ENCODE results near the gene COL4A1. TPM values are rescaled to one million over a fixed set of nuclear protein-coding genes. Genes with fewer than 3 reads are reported as not detected.

COL4A1 gene
- total RNA-seq, 2 experiments from 2014 or later, result not detected

DNA sequence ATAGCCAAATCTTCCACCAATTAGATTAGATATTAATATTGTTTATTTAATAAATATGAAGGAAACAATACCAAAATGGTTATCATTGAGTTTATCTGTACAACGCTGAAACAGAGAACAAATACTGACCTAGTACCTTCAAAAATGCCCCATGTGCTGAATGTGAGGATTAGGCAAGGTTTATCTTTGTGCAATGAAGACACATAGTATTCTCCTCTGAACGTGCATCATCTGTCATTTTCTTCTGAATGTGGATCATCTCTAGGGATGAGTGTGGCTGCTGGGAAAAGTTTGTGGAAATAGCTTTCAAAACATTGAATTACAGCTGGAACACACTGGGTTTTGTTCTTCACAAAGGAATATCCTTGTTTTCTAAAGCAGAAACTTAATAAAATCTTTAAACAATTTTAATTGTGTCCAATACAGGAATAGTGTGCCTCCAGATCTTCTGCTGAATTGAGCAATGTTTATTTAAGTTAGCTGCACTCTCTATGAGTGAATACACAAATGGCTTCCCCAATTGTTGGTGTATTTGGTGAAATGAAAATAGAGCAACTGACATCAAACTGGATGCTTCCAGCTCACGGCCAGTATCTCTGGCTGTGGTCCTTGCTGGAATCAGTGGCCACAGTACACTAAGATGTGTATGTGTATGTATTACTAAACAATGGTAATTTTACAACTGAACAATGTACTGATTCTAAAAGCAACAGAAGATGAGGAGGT lies 6.7 kb downstream of the COL4A1 start:
- CTCF ChIA-PET, result no interaction called here
- intact Hi-C loops (cut with micrococcal nuclease), result loop anchor here (10.0 kb wide), 1 partner anchor 115 kb away; no protein-coding TSS in a partner anchor
- Mint-ChIP-seq H3K36me3 (no peaks in the 10 kb centered on the region), H3K27ac (no peak overlapping the region), H3K9me3 (no peaks in the 10 kb centered on the region), H3K4me1 (ENCODE audit: low read depth) (peaks cover 8% of the 10 kb centered on the region), H3K4me3 (no peak overlapping the region), H3K27me3 (peaks cover 54% of the 10 kb centered on the region)
- POLR2A ChIA-PET, result no interaction called here
- DNase-seq, result no peak

- intact Hi-C loops (cut with micrococcal nuclease), result no loop called here
- Mint-ChIP-seq H3K36me3 (no peaks in the 10 kb centered on the region), H3K4me1 (ENCODE audit: low read depth) (peaks cover 8% of the 10 kb centered on the region), H3K27ac (no peak overlapping the region), H3K4me3 (no peak overlapping the region), H3K27me3 (peaks cover 52% of the 10 kb centered on the region), H3K9me3 (no peaks in the 10 kb centered on the region)
- DNase-seq, result no peak
- ChIA-PET POLR2A (no interaction called here), CTCF (interaction anchor here (0.8 kb wide), 1 partner anchor 113 kb away, joined by 3 read pairs; no protein-coding TSS in a partner anchor)
Observed at GRCh38 chr13:110299283-110299840, 7.6 kb downstream of the COL4A1 start.

DNA sequence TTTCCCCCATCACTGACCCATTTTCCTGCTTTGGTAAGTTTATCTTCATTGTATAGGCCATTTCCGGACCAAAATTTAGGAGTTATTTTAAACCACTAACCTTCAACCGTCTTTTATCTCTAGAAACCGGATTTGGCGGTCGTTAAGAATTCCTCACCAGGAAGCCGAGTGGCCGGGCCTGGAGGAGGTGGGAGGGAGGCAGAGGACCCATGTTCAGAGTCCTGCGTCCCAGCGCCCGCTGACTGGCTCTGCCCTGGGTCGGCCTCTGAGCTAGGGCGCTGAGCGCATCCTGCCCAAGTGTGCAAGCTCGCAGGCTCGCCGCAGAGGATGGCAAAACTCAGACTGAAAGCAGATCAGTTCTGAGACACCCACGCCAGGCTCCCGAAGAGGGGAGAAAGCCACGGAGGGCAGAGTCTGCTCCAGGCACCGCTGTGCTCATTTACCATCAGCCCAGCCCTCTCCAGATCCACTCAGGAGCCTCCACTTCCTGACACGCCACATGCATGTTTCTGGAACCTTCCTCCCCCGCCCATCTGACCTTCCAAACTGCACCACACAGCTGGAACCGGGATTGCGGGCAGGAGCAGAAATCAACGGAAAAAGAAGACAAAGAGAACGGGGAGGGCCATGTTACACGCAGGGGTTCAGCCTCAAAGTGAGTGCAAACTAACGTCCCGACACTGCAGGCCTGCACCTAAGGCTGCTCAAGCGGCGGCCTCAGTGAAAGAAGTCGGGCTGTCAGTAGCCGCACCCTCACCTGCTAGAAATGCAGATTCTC lies 8.3 kb downstream of the COL4A1 start:
- DNase-seq, result peak; percentile 62
- H3K9me3 Mint-ChIP-seq, result no peaks in the 10 kb centered on the region
- H3K27ac Mint-ChIP-seq, result no peak overlapping the region
- H3K4me1 Mint-ChIP-seq (ENCODE audit: low read depth), result peaks cover 8% of the 10 kb centered on the region
- H3K27me3 Mint-ChIP-seq, result peaks cover 49% of the 10 kb centered on the region
- ChIA-PET CTCF (interaction anchor here (0.8 kb wide), 1 partner anchor 113 kb away, joined by 3 read pairs; no protein-coding TSS in a partner anchor), POLR2A (no interaction called here)
- H3K36me3 Mint-ChIP-seq, result no peaks in the 10 kb centered on the region
- no peak overlapping the region for H3K4me3 Mint-ChIP-seq
- intact Hi-C loops (cut with micrococcal nuclease), result no loop called here

DNA sequence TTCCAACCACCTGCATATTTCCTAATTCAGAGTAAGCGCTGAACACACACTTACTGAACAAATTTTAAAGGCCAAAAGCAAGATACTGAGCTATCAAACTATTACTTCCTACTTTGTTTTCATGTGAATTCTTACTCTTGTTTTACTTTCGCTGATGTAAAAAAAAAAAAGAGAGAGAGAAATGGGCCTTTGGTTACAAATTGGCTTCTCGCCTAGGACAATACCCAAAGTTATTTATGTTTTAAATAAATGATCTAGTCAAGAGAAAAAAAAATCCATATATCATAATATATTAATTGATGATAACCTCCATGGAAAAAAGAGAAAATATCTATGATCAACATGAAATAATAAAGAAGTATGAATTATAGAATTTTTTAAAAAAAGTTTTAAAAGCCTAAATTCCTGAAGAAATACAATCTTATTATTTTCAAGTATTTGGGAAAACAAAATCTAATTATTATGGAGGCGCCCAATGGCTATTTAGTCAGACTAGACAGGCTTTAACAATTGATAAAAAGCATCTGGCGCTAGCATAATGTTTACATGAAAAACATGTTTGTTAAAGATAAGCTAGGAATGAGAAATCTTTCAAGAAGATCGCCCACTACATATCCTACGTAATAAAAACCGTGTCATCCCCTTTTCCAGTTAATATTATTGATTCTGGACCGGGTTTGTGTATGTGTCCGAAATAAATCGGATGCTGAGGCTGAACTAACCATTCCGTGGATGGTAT lies 9.0 kb downstream of the COL4A1 start:
- Mint-ChIP-seq H3K36me3 (no peaks in the 10 kb centered on the region), H3K27me3 (peaks cover 44% of the 10 kb centered on the region), H3K9me3 (no peaks in the 10 kb centered on the region), H3K4me3 (no peak overlapping the region), H3K27ac (no peak overlapping the region), H3K4me1 (ENCODE audit: low read depth) (peaks cover 8% of the 10 kb centered on the region)
- DNase-seq, result no peak
- intact Hi-C loops (cut with micrococcal nuclease), result no loop called here
- ChIA-PET POLR2A (no interaction called here), CTCF (no interaction called here)

DNA sequence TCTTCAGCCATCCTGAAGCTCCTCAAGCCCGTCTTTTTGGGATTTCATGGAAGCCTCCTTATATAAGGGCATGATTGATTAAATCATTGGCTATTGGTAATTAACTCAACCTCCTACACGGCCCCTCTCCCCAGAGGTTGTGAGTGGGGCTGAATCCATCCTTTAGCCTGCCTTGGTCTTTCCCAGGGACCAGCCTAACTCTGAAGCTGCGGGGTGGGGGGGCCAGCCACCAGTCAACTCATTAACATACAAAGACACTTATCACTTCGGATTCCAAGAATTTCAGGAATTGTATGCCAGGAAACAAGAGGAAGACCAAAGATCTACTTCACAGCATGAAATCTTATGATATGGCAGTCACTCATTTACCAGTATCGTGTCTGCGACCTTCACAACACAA lies 9.9 kb downstream of the COL4A1 start:
- ChIA-PET POLR2A (no interaction called here), CTCF (no interaction called here)
- peaks cover 43% of the 10 kb centered on the region for H3K27me3 Mint-ChIP-seq
- DNase-seq, result no peak
- peaks cover 8% of the 10 kb centered on the region for H3K4me1 Mint-ChIP-seq (ENCODE audit: low read depth)
- no peaks in the 10 kb centered on the region for H3K9me3 Mint-ChIP-seq
- no peak overlapping the region for H3K4me3 Mint-ChIP-seq
- H3K27ac Mint-ChIP-seq, result no peak overlapping the region
- intact Hi-C loops (cut with micrococcal nuclease), result no loop called here
- no peaks in the 10 kb centered on the region for H3K36me3 Mint-ChIP-seq

DNA sequence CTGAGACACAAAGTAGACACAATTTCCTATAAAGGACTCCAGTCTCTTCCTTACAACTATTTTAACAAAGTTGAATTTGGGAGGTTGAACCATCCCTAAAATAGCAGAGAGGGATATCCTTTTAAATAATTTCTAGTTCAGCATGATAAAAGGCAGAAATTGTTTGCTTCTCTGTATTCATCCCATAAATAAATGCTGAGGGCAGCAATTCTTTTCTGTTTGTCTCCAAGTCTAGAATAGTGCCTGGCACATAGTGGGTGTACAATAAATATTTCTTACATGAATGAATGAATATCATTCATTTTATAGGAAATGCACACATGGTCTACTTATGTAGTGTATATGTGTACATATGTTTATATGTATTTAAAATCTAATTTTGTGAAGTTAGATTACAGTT lies 12.3 kb downstream of the COL4A1 start:
- no peak for DNase-seq
- CTCF ChIA-PET, result no interaction called here
- Mint-ChIP-seq H3K4me3 (no peak overlapping the region), H3K27ac (no peak overlapping the region), H3K9me3 (no peaks in the 10 kb centered on the region), H3K36me3 (no peaks in the 10 kb centered on the region), H3K27me3 (peaks cover 29% of the 10 kb centered on the region), H3K4me1 (ENCODE audit: low read depth) (peaks cover 8% of the 10 kb centered on the region)
- intact Hi-C loops (cut with micrococcal nuclease), result no loop called here
- POLR2A ChIA-PET, result no interaction called here

DNA sequence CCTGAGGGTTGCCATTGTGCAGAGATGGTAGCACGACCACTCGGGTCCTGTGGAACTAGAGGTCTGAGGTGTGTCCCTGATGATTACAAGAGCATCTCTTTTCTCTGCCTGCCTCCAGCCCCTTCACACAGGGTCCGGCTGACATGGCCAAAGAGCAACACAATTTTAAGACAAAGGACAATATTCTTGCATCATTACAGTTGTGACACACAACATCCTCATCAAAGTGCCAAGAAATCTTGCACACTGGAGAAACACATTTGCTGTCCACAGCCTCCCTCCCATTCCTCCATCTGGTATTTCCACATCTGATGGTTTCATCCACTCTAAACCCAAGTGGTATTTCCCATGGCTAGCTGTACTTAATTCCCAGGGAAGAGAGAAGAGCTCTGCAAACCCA lies 12.8 kb downstream of the COL4A1 start:
- H3K36me3 Mint-ChIP-seq, result no peaks in the 10 kb centered on the region
- H3K4me3 Mint-ChIP-seq, result no peak overlapping the region
- H3K27me3 Mint-ChIP-seq, result peaks cover 26% of the 10 kb centered on the region
- ChIA-PET POLR2A (no interaction called here), CTCF (no interaction called here)
- H3K27ac Mint-ChIP-seq, result no peak overlapping the region
- no peak for DNase-seq
- intact Hi-C loops (cut with micrococcal nuclease), result no loop called here
- no peaks in the 10 kb centered on the region for H3K9me3 Mint-ChIP-seq
- H3K4me1 Mint-ChIP-seq (ENCODE audit: low read depth), result peaks cover 8% of the 10 kb centered on the region

DNA sequence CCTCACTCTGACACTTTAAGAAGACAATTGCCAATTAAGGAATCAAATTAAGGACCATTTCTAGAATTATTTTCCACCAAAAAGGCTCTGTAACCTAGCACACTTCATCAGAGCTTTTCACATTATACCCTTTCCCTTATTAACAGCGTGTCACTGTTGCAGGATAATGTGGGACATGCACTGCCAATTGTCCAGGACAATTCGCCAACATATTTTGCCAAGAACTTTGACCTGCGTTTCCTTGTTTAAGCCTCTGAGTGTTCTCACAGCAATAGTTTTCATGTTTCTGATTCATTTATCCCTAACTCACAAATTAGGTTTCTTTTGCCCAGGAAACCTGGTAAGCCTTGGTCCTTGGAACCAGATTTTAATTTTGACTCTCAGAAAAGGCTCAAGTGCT lies 13.3 kb downstream of the COL4A1 start:
- CTCF ChIA-PET, result no interaction called here

DNA sequence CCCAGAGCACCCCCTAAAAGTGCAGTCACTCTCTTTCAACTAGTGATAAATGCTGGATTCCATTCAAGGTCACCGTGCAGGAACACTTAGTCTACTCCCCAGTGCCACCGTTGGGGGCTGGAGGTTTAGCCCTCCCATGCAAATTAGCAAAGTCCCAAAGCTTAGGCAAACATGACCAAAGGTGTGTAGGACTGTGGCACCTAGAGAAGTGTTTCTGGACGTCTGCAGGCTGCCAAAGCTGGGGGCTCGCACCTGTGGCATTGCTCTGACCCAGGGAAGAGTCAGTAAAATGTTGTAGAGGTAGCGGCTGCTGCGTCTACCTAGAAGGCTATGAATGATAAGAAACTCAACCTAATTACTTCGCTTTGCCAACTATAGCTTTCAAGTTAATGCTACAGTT lies 13.9 kb downstream of the COL4A1 start:
- ChIA-PET CTCF (no interaction called here), POLR2A (no interaction called here)
- Mint-ChIP-seq H3K9me3 (no peaks in the 10 kb centered on the region), H3K4me3 (no peak overlapping the region), H3K4me1 (ENCODE audit: low read depth) (no peaks in the 10 kb centered on the region), H3K27ac (no peak overlapping the region), H3K36me3 (no peaks in the 10 kb centered on the region), H3K27me3 (peaks cover 18% of the 10 kb centered on the region)
- no peak for DNase-seq
- intact Hi-C loops (cut with micrococcal nuclease), result no loop called here

More for the DNA sequence above, 13.3 kb downstream of the COL4A1 start:
- POLR2A ChIA-PET, result no interaction called here
- no peaks in the 10 kb centered on the region for H3K9me3 Mint-ChIP-seq
- intact Hi-C loops (cut with micrococcal nuclease), result no loop called here
- no peak overlapping the region for H3K4me3 Mint-ChIP-seq
- no peaks in the 10 kb centered on the region for H3K36me3 Mint-ChIP-seq
- H3K27ac Mint-ChIP-seq, result no peak overlapping the region
- no peak for DNase-seq
- H3K4me1 Mint-ChIP-seq (ENCODE audit: low read depth), result peaks cover 5% of the 10 kb centered on the region
- H3K27me3 Mint-ChIP-seq, result peaks cover 23% of the 10 kb centered on the region

DNA sequence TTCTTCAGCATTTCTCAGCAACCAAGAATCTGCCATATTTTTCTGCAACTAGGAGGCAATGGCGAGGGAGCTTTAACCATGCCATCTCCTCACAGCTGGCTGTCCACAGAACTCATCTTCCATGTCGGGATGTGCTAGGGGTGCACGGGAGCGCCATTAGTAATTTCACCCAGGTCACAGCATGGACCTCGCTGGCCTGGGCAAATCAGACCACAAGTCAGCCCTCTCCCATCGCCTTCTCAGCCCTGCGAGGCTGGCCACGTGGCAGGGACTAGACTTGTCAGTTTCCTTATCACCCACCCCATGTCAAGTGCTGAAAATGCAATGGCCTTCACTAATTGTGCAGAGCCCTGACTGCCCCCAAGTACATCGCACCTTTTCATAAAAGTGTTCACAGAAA lies 15.7 kb downstream of the COL4A1 start:
- peaks cover 8% of the 10 kb centered on the region for H3K27me3 Mint-ChIP-seq
- intact Hi-C loops (cut with micrococcal nuclease), result no loop called here
- POLR2A ChIA-PET, result no interaction called here
- H3K36me3 Mint-ChIP-seq, result no peaks in the 10 kb centered on the region
- no peaks in the 10 kb centered on the region for H3K4me1 Mint-ChIP-seq (ENCODE audit: low read depth)
- H3K9me3 Mint-ChIP-seq, result no peaks in the 10 kb centered on the region
- H3K4me3 Mint-ChIP-seq, result no peak overlapping the region
- CTCF ChIA-PET, result no interaction called here
- H3K27ac Mint-ChIP-seq, result no peak overlapping the region
- no peak for DNase-seq

GRCh38 chr13:110290826-110291225 lies 16.1 kb downstream of the COL4A1 start:
- intact Hi-C loops (cut with micrococcal nuclease), result no loop called here
- POLR2A ChIA-PET, result no interaction called here
- no peak for DNase-seq

DNA sequence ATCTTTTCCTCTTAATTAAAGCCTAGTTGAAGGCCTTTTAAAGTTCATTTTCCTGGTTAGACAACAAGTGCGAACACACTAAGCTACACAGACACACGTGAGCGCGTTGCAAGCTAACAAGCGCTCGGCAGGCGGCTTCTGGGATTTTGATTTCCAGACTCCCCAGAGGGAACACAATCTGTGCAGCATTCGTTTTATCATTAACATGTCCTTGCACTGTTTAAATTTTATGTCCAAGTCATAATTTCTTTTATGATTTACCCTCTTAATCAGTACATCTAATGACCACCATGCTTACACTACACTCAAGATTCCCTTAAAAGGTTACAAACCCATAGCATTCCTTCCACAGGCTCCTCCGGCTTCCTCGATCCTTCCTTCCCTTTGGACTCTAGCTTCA lies 16.8 kb downstream of the COL4A1 start:
- no peaks in the 10 kb centered on the region for H3K4me1 Mint-ChIP-seq (ENCODE audit: low read depth)

More at GRCh38 chr13:110290826-110291225, 16.1 kb downstream of the COL4A1 start:
- CTCF ChIA-PET, result no interaction called here
- H3K9me3 Mint-ChIP-seq, result no peaks in the 10 kb centered on the region
- H3K4me1 Mint-ChIP-seq (ENCODE audit: low read depth), result no peaks in the 10 kb centered on the region
- no peaks in the 10 kb centered on the region for H3K36me3 Mint-ChIP-seq
- H3K27me3 Mint-ChIP-seq, result peaks cover 4% of the 10 kb centered on the region
- H3K4me3 Mint-ChIP-seq, result no peak overlapping the region
- no peak overlapping the region for H3K27ac Mint-ChIP-seq

More for the DNA sequence above, 16.8 kb downstream of the COL4A1 start:
- ChIA-PET CTCF (no interaction called here), POLR2A (no interaction called here)
- H3K9me3 Mint-ChIP-seq, result no peaks in the 10 kb centered on the region
- no peak for DNase-seq
- H3K4me3 Mint-ChIP-seq, result no peak overlapping the region
- intact Hi-C loops (cut with micrococcal nuclease), result no loop called here
- no peaks in the 10 kb centered on the region for H3K36me3 Mint-ChIP-seq
- H3K27ac Mint-ChIP-seq, result no peak overlapping the region
- H3K27me3 Mint-ChIP-seq, result peaks cover 5% of the 10 kb centered on the region
